ENCODE results near the gene STK32B.

STK32B gene

GRCh38 chr4:5456296-5456845 is 405.1 kb downstream of the STK32B start:
- DNase-seq, result no peak

- DNase-seq, result no peak
Measured at GRCh38 chr4:5458676-5459075, 407.4 kb downstream of the STK32B start.

- DNase-seq, result no peak
Measured at GRCh38 chr4:5459236-5459635, 408.0 kb downstream of the STK32B start.

GRCh38 chr4:5460106-5460801 is 409.0 kb downstream of the STK32B start:
- peak; percentile 42 for DNase-seq

- DNase-seq, result no peak
Measured at GRCh38 chr4:5461477-5461876, 410.2 kb downstream of the STK32B start.

GRCh38 chr4:5462254-5462835 is 411.1 kb downstream of the STK32B start:
- DNase-seq, result no peak

- no peak for DNase-seq
Measured at GRCh38 chr4:5462896-5463295, 411.6 kb downstream of the STK32B start.

- DNase-seq, result no peak
Measured at GRCh38 chr4:5463361-5463760, 412.1 kb downstream of the STK32B start.

GRCh38 chr4:5463936-5464650 is 412.8 kb downstream of the STK32B start:
- DNase-seq, result no peak

- no peak for DNase-seq
Measured at GRCh38 chr4:5465529-5465928, 414.2 kb downstream of the STK32B start.

- no peak for DNase-seq
Measured at GRCh38 chr4:5465956-5466355, 414.7 kb downstream of the STK32B start.

GRCh38 chr4:5467111-5467510 is 415.8 kb downstream of the STK32B start:
- no peak for DNase-seq

- DNase-seq, result no peak
Measured at GRCh38 chr4:5469151-5469775, 418.0 kb downstream of the STK32B start.

GRCh38 chr4:5469861-5470260 is 418.6 kb downstream of the STK32B start:
- no peak for DNase-seq

GRCh38 chr4:5470318-5471198 is 419.3 kb downstream of the STK32B start:
- DNase-seq, result no peak

GRCh38 chr4:5471206-5471605 is 419.9 kb downstream of the STK32B start:
- no peak for DNase-seq

GRCh38 chr4:5471691-5472090 is 420.4 kb downstream of the STK32B start:
- no peak for DNase-seq

GRCh38 chr4:5472160-5472591 is 420.9 kb downstream of the STK32B start:
- DNase-seq, result peak; percentile 4

GRCh38 chr4:5473125-5473524 is 421.8 kb downstream of the STK32B start:
- DNase-seq, result no peak

- DNase-seq, result no peak
Measured at GRCh38 chr4:5474756-5475155, 423.5 kb downstream of the STK32B start.

GRCh38 chr4:5477613-5478012 is 426.3 kb downstream of the STK32B start:
- DNase-seq, result peak; percentile 5

- no peak for DNase-seq
Measured at GRCh38 chr4:5478169-5478568, 426.9 kb downstream of the STK32B start.

All from NCI-H82 (cell line).